Right lobe of liver (tissue), 4 donors: ENCODE results near the gene AKAP13.

Experiments
- CTCF ChIP-seq, 4 donors: fragments of 200-600 bp in 3 of 4; fragments of 450-650 bp in 1 of 4; IDR thresholded peaks; one replicate each; pipeline versions ENCODE4 v1.5.1 to v1.8.0; 2016 to 2022; ENCODE audit warnings: antibody characterized with exemption in 4 of 4, mild to moderate bottlenecking in 2 of 4
- POLR2A ChIP-seq: fragments of 450-650 bp; IDR thresholded peaks from one replicate; pipeline ENCODE4 v1.6.1; 2017; ENCODE audit warnings: antibody characterized with exemption, mild to moderate bottlenecking
- donor health status: DM: no; HTN: no; CAD: no.
- donor health status: DM: no; HTN: no; CAD: no.
- donor health status: DM: no; HTN: yes; CAD: no.

- TF ChIP-seq CTCF (IDR thresholded peaks at IDR 0.05) (no peak), POLR2A (no peak)
Measured at GRCh38 chr15:85636351-85636750, 255.9 kb downstream of the AKAP13 start.
